HG03354 (cell line): ENCODE measurements around the gene CPED1.

Source experiments
- ATAC-seq: cut with Tn5 transposase; IDR thresholded peaks from one replicate; pipeline ENCODE4 v1.9.1; 2021; ENCODE audit warnings: mild to moderate bottlenecking; ENCODE audit not compliant: unreplicated experiment, poor library complexity, severe bottlenecking

CPED1 gene

GRCh38 chr7:120988591-120989256, at the start of gene CPED1:
TSS of gene CPED1 (plus strand) at chr7:120988711. CDS start at chr7:120989622, 911 bp downstream.
- peak; percentile 62 for ATAC-seq

DNA sequence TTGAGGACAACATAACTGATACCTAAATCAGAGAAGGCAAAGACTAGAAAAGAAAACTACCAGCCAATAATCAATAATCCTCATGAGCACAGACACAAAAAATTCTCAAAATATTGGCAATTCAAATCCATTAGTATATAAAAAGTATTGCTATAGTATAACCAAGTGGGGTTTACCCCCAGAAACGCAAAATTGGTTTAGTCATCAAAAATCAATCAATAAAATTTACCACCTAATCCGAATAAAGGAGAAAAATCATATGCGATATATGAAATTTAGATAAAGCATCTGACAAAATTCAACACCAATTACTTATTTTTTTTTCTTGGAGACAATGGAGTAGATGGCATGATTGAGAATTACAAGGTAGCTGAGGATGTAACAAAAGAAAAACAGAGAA, 49.2 kb upstream of the CPED1 start:
- no peak for ATAC-seq

GRCh38 chr7:120941064-120941463, 47.4 kb upstream of the CPED1 start:
- peak; percentile 70 for ATAC-seq

GRCh38 chr7:120941856-120942255, 46.7 kb upstream of the CPED1 start:
- ATAC-seq: no peak

- ATAC-seq: no peak
Measured at GRCh38 chr7:120942861-120943260, 45.6 kb upstream of the CPED1 start.

DNA sequence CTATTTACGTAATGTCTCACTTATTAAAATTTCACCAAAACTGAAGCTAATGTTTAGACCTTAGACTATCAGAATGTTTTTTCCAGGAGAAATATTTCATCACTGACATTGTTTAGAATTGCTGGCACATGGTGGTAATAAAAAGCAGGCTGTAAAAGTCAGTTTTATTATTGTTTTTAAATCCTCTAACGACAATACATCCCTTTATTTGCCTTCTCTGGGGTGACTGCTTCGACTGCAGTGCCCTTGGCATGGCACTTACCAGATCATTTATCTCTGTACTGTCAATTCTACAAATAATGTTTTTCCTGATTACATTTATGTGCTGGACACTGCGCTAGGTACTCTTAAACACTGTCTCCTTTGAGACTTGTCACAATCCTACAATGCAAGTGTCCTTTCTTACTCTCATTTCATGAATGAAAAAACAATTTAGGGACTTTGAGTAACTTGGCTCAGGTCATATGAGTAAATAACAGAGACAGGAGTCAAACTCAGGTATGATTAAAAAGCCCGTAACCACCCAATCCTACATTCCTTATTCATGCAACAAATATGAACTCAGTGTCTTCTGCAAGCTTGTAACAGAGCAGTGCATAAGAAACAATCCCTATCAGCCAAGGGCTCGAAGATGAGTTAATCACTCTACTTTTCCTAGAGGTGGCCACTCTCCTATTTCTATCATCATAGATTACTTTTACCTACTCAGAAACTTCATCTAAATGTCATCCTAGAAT, 43.5 kb upstream of the CPED1 start:
- no peak for ATAC-seq

DNA sequence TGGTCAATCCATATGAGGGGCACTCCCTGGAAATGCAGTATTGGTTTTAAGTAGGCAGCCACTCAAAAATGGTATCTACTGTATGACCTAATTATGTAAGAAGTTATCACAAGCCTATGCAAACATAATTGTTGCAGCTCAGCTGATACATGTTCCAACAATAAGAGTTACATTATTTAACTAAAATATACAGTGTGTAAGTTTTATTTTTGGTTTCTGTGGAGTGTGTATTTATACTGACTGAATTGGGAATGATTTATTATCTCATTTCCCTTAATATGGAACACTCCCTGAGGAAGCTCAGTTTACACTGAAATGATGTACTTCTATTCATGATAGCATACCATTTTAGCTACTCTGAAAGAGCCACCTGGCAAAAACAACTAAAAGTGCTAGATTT, 40.5 kb upstream of the CPED1 start:
- ATAC-seq: no peak

DNA sequence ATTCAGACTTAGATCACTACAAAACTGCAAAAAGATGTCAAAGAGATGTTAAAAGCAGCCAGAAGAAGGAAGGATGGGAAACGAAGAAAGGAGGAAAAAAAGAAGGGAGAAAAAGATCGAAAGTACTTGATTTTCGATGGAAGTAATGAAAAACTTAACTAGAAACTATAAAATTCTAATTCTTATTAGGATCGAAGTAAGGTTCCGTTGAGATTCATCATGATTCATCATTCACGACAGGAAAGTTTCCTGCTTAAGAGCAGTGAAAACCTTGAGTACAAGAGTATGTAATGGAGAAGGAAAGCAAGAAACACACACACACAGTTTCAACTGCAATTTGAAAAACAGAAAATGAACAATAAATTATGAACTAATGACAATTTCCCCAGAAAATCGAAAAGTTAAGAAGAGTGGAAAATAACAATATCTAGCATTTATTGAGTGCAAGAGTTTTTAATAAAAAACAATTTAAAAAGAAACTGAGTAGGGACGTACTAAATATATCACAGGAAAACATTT, 39.1 kb upstream of the CPED1 start:
- ATAC-seq: no peak

DNA sequence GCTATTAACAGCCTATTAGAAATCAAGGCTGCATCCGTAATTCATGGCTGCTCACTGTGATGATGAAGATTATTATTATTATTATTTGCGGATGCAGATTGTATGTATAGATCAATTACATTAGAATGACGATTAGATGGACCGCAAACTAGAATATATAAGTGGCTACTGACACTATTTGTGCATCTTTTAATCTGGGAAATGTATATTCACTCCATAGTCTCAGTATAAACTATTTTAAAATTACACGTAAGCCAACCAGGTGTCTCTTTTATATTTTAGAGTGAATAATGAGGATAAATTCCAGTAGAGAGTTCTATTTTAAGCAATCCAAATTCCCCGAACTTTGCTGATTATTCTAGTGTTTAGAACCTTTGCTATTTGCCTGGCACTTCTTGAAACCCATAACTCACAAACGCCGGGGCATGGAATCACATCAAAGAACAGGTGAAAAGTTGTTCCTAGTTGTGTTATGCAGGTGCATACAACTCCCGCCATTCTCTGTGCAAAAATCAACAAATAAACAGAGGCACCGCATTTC, 38.4 kb upstream of the CPED1 start:
- ATAC-seq: no peak

DNA sequence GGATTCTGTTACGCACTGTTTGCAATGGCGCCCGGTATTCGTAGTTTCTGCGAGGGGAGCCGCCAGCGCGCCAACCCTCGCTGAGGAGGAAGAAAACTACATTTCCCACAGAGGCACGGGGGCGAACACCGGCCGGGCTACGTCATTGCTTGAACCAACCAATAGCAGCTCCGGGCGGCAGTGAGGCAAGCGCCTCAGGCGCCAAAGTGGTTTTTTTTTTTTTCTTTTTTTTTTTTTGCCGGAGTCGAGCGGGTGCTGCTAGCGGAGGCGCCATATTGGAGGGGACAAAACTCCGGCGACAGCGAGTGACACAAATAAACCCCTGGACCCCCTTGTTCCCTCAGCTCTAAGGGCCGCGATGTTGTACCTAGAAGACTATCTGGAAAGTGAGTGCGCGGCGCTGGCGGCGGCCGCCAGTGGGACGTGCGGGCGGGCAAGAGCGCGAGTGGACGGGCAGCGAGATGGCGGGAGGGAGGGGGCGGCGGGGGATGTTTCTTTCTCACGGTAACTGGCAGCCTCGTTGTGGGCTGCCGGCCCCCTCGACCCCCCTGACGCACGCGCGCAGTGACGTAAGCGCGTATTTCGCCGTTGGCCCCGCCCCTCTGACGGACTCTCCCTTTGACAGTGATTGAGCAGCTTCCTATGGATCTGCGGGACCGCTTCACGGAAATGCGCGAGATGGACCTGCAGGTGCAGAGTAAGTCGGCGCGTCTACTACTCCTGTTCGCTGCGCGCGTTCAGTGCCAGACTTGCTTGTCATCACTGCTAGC, 37.8 kb upstream of the CPED1 start, which contains the start of gene ING3:
ING3 (plus strand) TSS at position 239 of the 770 bp plus-strand sequence; CDS start at position 359, 120 bp downstream.
- peak; percentile 95 for ATAC-seq

- ATAC-seq: no peak
Measured at GRCh38 chr7:120951309-120951699, 37.2 kb upstream of the CPED1 start.

- ATAC-seq: no peak
Measured at GRCh38 chr7:120951826-120952225, 36.7 kb upstream of the CPED1 start.

DNA sequence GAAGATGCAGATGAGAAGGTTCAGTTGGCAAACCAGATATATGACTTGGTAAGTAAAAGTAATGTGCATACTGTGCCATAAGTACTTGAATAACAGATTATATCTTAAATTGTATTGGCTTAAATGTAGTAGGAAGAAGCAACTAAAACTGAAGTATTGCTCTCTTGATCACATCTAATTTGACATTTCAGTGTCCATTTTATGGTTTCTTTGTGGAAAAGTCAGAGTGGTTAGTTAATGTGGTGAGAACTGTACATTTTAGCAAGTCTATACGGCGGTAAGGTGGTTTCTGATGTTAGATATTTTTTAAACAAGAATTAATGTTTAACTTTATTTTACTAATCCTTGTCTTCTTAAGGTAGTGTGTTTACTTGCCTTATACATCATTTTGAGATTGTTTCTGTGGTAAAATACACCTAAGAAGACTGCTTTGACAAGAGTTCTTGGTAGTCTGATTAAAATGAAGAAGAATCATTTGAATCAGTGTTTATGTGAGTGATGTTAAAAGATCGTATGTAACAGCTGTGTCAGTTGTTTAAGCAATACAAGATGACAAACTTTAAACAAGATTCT, 32.8 kb upstream of the CPED1 start:
- ATAC-seq: peak; percentile 54

- no peak for ATAC-seq
Measured at GRCh38 chr7:120959929-120960484, 28.5 kb upstream of the CPED1 start.

DNA sequence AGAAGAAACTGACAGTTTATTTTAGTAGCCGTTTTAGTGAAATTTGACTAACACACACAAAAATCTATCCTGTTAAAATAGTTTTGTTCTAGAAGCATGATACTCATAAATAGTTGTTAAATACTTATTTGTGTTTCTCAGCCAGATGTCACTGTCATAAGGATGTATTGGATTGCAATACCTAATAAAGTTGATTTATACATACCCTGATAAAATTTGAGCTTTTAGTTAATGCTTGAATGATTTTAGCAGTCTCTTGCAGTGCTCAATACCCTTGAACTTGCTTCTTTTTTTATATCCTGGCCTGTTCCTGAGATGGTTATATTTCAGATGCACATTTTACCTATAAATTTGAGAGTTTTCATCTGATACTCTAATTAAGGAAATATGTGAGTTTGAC, 27.8 kb upstream of the CPED1 start:
- ATAC-seq: no peak

DNA sequence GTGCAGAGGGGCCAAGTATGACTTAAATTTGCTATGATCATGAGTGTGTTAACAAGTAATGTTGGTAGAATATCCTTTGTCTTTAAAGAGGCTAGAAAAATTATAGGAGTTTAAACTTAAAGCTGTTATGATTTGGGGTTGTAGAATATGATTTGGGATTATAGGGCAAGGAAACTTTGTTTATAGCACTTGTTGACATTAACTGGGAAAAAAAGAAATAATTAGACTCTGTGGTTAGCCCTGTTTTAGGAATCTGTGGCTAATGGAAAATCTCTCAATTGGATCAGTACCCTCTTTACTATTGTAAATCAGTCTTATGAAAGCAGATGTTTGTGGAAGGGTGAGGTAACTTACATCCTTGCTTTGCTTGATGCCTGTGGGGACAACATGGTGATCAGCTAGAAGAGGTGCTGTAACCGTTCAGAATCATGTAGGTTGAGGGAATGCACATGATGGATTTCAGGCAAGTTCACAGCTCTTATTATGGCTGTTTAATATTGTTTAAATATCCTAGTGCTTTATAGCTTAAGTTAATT, 26.8 kb upstream of the CPED1 start:
- ATAC-seq: no peak

DNA sequence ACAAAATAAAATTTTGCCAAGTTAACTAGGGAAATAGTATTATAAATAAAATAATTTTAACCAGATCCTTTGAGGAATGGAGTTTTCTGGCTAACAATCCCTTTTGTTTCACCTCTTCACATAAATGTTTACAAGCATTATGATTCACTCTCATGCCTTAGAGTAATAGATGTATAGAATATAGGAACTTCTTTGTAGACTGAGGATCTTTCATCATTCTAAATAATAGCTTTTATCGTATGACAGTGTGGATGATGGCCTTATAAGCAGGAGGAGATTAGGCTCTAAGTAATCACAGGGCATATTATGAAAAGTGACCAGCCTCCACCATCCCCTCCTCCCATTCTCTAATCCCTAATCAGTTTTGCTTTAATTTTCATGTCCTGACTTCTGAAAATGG, 24.4 kb upstream of the CPED1 start:
- no peak for ATAC-seq

DNA sequence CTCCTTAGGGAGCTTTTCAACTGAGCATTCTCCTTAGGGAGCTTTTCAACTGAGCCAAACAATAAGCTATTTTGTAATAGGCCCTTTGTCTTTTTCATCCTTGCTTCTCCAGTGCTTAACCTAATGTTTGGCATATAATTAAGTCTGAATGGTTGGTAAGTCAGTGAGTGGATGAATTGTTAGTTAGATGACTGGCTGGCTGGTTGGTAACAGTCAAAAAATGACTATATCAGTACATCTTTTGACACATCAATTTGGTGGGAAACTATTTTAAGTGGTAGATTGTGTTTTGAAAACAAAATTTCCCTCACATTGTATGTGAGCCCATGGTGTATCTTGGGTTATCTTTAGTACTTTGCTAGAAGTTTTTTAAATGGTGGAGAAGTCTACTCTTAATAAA, 21.6 kb upstream of the CPED1 start:
- ATAC-seq: no peak

- no peak for ATAC-seq
Measured at GRCh38 chr7:120973849-120974248, 14.7 kb upstream of the CPED1 start.
